GM12865 (cell line): Measurements from ENCODE around the gene PTPRK.

Source experiments
- DNase-seq: peaks from one replicate; pipeline ENCODE4 v3.0.0; 2010; ENCODE audit warnings: low read depth
- H3K4me3 ChIP-seq: 2 replicates; pipeline ENCODE4 v1.5.1; 2011; ENCODE audit warnings: mild to moderate bottlenecking, low read depth, low read length, control low read depth
- TF ChIP-seq, protein P1 (sequence below): IDR thresholded peaks from 2 replicates; pipeline ENCODE4 v1.5.1; 2011; ENCODE audit warnings: low read length, control low read depth, low read depth, inconsistent platforms; ENCODE audit not compliant: insufficient read depth; ENCODE audit errors: missing control alignments

Gene PTPRK

DNA sequence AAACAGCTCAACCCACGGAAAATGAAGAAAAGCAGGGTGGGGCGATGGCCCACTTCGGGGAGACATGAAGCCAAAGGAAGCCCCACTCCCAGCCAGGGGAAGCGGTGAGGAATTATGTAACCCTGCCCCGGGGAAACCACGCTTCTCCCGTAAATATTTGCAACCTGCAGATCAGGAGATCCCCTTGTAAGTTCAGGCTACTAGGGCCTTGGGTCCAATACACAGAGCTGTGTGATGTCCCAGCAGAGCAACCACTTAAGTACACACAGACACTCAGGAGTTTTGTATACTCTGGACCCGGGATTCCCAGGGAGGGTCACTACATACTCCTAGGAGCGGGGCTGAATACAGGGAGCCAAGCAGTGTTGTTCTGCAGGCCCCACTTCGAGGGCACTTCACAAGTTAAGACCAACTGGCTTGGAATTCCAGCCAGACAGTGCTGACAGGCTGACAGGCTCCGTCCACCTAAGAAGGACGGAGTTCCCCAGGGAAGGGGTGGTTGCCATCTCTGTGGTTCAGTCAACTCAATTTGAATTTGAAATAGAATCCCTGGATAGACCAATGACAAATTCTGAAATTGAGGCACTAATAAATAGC is 318.1 kb downstream of the PTPRK start:
- no peak overlapping the region for H3K4me3 ChIP-seq
- TF ChIP-seq, protein P1, sequence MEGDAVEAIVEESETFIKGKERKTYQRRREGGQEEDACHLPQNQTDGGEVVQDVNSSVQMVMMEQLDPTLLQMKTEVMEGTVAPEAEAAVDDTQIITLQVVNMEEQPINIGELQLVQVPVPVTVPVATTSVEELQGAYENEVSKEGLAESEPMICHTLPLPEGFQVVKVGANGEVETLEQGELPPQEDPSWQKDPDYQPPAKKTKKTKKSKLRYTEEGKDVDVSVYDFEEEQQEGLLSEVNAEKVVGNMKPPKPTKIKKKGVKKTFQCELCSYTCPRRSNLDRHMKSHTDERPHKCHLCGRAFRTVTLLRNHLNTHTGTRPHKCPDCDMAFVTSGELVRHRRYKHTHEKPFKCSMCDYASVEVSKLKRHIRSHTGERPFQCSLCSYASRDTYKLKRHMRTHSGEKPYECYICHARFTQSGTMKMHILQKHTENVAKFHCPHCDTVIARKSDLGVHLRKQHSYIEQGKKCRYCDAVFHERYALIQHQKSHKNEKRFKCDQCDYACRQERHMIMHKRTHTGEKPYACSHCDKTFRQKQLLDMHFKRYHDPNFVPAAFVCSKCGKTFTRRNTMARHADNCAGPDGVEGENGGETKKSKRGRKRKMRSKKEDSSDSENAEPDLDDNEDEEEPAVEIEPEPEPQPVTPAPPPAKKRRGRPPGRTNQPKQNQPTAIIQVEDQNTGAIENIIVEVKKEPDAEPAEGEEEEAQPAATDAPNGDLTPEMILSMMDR: no peak
- no peak for DNase-seq

DNA sequence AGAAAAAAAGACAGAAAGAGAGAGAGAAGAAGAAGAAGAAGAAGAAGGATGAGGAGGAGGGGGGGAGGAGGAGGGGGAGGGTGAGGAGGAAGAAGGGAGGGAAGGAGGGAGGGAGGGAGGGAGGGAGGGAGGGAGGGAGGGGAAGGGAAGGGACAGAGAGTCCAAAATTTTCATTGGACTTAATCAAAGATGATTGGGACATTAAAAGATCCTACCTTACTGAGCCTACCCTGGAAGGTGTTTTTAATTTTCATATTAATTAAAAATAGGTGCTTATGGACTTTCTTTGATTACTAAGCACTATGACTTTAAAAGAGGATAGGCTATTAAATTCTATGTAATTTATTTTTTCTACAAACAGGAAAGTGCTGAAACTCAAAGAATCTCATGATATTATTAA is 319.6 kb downstream of the PTPRK start:
- TF ChIP-seq, protein P1: no peak
- H3K4me3 ChIP-seq: no peak overlapping the region
- DNase-seq: no peak

GRCh38 chr6:128199461-128199860 is 320.9 kb downstream of the PTPRK start:
- no peak for DNase-seq
- TF ChIP-seq, protein P1: no peak
- H3K4me3 ChIP-seq: no peak overlapping the region

DNA sequence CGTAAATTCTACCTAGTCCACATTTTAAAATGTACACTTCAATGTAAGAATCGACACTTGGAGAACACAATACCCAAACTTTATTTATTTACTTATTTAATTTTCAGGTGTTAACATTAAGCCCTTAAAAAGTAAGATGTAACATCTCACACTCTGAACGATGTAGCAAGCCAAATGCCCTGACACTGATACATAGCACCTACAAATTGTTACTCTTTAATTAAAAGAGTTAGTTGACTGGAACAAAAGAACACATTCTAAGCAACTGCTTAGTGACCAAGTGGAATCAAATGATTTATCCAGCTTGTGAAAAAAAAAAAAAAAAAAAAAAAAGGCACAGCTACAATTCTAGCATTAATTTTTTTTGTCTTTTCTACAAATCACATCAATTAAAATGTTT is 327.4 kb downstream of the PTPRK start:
- no peak for DNase-seq
- TF ChIP-seq, protein P1: no peak
- no peak overlapping the region for H3K4me3 ChIP-seq

DNA sequence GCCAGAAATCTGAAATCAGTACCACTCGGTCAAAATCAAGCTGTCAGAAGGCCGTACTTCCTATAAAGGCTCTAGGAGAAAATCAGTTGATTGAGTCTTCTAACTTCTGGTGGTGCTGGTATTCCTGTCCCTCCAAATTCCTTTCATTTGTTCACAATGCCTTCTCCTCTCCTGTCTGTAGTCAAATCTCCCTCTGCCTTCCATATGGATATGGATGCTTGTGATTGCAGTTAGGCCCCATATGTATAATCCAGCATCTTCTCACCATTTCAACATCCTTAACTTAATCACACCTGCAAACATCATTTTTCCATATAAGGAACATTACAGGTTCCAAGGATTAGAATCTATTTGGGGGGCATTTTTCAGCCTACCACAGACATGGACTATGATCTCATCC is 331.7 kb downstream of the PTPRK start:
- H3K4me3 ChIP-seq: no peak overlapping the region
- DNase-seq: no peak
- TF ChIP-seq, protein P1: no peak

GRCh38 chr6:128186729-128187128 is 333.7 kb downstream of the PTPRK start:
- DNase-seq: no peak
- TF ChIP-seq, protein P1: no peak
- no peak overlapping the region for H3K4me3 ChIP-seq

- no peak for DNase-seq
- no peak overlapping the region for H3K4me3 ChIP-seq
- TF ChIP-seq, protein P1: no peak
Observed at GRCh38 chr6:128179876-128180438, 340.4 kb downstream of the PTPRK start.
